NK-92 (cell line): Measurements from ENCODE around the gene KAZALD1.

Experiments used
- DNase-seq: peaks from one replicate; lab custom pipeline; 2025; ENCODE audit not compliant: unreplicated experiment; lab: John Stamatoyannopoulos, UW

KAZALD1 gene

DNA sequence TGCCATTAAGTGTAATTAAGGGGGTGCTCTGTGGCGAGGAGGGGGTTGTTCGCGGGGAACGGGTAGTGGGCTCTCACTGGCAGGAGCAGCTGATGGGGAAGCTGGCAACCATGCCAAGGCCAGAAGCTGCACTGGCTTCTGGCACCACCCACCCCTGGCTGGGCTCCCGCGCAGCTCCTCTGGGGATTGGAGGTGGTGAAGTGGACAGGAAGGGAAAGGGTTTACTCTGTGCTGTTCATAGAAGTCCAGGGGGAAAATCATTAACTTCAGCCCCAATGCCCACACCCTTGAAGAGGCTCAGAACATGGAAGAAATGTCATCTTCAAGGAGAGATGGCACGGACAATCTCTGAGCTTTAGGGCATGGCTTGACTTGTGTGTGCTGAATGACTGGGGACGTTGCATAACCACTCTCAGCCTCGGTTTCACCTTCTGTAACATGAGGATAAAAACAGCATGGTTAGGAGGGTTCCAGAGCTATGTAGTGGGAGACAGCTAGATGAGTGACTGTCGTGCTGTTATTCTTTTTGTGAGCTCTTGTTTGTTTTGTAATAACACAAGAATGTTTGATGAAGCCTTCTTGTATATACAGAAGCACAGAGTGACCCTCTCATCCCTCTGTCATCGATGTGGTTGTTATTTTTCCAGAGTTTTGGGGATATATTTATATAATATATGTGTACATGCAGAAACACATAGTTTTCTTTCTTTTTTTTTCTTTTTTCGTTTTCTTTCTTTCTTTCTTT lies 29.9 kb downstream of the KAZALD1 start:
- no peak for DNase-seq

DNA sequence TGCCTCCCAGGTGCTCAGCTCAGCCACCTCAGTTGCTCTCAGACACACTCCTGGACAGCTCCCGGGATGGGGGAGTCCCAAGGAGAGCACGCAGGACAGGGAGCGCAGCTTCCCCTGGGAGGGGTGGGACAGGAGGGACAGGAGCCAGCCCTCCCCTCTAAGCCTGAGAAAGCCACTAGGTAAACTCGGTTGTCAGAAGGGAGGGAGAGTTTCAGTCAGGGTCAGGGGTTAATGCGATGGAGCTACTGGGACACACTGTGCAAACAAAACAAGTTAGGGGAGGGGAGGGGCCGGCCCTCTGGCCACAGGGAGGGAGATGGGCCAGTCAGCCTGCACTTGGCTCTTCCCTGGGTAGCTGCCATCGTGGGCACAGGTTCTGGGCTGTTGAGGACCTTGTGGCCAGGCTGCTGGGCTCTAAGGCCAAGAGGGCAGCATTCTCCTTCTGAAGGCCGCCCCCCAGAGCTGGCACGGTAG lies 31.1 kb downstream of the KAZALD1 start:
- DNase-seq = no peak

DNA sequence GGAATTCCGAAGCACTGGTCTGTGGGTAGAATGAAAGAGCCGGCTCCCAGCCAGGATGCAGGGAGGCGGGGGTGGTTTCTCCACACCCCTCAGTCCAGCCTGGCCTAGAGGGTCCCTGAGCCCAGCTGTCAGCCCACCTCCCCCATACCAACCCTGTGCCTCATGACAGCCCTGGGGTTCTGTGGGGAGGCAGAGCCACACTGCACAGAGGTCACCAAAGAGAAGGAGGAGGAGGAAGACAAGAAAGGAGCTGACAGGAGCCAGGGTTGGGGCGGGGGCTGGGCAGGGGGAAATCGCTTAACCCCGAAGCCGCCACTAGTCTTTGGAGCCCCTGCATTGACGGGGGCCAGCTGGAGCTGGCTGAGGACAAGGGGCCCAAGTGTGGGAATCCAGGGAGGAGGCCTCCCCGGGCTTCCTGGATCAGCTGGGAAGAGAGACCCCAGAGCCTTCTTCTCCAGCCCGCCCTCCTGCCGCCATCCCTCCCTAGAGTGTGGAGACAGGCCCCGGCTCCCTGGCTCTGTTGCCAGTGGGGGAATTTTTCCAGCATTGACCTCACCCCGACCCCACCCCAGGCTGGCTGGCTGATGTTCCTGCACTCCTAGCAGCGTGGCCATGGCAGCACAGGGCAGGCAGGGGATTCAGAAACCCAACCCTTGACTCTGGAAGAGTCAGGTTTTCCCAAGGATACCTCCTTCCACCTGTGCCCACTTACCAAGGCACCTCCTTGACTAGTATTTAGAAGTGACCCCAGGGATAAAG lies 32.5 kb downstream of the KAZALD1 start:
- DNase-seq = no peak

DNA sequence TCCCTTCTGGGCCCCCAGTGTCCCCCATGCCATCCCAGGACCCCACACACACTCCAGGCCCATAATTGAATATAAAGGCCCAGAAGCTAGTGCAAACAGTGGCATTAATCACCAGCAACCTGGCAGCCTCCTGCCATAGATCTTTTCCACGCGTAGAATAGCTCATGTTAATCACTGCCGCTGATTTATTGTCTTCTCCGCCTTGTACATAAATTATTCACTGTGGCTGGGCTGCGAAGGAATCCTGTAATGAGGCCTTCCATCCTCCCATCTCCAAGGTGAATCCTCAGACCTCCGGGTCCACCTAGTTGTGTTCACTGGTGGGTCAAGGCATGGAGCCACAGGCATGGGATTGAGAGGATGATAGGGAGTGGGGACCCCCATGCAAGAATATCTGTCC lies 33.2 kb downstream of the KAZALD1 start:
- no peak for DNase-seq

DNA sequence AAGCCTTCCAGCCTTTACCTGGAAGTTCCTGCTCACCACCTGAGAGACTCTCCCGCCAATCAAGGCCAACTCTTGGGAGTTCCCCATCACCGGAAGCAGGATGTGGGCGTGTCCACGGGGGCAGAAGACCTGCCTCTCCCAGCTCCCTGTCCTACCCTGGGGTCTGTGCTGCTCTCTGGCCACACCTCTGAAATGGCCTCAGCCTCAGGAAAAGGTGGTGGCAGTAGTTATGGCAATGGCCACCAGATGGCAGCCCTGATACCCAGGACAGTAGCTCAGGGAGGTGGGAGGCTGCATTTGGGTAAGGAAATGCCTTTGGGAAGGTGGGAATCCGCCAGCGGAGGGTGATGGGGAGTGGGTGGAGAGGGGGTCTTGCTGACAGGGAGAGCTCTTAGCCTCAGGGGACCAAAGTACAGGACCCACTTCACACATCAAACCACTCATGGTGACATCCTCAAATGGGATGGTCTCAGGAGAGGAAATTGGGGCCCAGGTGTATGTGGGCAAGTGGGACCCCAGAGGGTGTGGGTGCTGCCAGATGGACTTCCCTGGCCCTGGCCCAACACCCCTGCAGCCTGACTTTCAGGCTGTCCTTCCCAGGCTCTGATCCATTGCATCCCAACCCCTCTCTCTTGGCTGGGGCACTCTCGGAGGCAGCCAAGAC lies 33.9 kb downstream of the KAZALD1 start:
- no peak for DNase-seq

DNA sequence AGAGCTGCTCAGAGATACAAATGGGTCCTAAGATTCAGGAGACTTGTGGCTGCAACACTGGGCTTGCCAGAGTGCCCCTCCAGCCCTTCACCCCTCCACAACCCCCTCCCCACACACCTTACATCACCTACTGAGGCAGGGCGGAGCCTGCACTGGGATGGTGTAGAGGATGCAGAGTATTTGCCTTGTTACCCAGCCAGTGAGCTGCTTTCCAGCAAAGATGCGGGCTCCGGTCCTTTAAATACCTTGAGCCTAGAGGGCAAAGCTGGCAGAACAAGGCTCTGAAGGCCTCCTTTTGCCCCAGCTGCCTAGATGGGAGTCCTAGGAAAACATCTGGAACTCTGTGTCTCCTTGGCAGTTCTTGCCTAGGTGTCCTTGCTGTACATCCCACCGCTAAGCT lies 34.6 kb downstream of the KAZALD1 start:
- DNase-seq = no peak

DNA sequence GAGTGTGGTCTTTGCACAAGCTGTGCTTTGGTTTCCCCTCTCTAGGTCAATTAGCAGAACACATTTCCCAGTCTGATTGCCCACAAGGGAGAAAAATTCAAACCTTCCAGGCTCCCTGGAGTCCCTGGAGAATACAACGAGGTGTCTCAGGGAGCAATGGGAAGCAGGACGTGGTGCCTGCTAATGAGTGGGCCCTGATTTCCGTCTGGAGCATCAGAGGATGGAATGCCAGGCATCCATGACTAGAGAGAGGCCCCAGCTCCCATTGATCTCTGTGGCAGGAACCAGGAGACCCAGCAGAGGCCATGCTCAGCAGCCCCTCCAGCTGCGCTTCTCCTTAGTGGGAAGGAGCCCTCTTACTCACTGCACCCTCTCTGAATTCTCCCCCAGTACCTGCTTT lies 36.1 kb downstream of the KAZALD1 start:
- DNase-seq = no peak

DNA sequence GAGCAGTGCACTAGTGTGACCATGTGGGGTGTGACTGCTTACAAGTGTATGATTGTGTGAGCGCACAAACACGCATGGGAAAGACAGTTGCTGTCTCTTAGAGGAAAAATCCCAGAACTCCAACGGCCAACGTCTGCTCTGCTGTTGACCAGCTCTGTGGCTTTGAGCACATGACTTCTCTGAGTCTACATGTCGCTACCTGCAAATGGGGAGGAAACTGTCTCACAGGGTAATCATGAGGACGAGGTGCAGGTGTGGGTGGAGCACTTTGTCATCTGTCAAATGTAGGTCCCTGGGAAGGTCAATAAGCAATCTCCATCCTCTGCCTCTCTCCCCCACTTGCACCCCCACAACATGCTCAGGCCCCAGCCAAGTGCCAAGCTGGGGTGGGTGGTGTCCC lies 38.1 kb downstream of the KAZALD1 start:
- no peak for DNase-seq

DNA sequence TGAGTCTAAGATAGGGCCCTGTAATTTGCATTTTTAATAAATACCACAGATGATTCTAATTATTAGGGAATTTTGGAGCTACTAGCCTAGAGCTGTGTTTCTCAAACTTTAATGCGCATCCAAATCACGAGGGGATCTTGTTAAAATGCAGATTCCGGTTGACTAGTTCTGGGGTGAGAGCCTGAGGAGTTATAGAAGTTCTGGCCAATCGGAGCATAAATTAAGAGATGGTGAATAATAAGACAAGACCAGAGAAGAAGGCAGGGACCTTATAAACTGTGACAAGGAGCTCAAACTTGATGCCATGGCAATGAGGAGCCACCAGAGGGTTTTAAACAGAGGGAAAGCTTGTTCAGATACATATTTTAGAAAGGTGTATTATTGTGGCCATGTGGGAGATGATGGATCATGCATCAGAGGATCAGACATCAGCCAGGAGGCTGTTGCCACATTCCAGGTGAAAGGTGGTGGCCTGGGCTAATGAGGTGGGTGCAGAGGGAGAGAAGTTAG lies 39.6 kb downstream of the KAZALD1 start:
- no peak for DNase-seq

DNA sequence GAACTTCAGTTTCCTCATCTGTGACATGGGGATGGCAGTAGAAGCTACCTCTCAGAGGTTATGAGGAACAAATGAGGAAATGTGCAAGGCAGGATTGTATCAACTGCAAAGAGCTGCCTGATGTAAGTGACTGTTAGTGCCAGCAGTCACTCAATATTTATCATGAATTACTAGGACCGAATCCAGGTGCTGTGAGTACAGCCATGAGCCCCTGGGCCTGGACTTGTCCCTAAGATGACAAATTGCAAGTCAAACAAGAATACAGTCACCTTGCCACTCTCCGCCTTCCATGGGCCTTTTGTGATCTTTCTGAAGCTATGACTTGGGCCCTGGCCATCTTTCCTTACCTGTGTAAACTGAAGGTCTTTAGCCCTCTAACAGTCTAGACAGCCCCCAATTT lies 41.6 kb downstream of the KAZALD1 start:
- no peak for DNase-seq

DNA sequence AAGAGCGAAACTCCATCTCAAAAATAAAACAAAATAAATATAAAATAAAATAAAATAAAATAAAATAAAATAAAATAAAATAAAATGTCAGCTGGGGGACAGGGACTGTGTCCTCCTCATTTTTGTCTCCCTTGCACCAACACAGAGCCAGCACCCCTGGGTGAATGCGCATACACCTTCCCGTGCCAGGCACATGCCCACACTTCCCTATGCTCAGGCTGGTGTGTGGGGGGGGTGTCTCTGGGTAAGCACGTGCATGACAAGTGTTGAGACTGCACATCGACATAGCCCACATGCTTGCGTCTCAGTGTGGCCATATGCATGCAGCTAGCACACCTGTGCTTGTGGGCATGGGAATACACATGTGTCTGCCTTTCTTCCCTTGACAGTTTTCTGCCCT lies 44.6 kb downstream of the KAZALD1 start:
- no peak for DNase-seq

DNA sequence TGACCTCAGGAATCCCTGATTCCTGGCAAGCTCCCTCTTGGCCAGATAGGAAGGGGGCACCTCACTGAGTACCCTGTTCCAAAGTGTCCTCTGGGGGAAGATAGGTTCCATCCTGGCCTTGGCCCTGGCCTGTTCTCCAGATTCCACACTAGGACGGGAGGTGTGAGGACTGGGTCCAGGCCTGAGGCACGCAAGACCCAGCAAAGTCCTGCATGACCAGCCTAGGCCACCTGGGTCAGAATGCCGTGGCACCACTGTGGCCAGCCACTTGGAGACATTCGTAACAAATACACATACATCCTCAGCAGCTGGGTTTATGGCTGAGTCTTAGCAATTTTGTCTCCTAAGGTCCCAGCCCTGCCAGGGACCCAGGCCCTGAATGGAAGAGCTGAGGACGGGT lies 46.0 kb downstream of the KAZALD1 start:
- no peak for DNase-seq

DNA sequence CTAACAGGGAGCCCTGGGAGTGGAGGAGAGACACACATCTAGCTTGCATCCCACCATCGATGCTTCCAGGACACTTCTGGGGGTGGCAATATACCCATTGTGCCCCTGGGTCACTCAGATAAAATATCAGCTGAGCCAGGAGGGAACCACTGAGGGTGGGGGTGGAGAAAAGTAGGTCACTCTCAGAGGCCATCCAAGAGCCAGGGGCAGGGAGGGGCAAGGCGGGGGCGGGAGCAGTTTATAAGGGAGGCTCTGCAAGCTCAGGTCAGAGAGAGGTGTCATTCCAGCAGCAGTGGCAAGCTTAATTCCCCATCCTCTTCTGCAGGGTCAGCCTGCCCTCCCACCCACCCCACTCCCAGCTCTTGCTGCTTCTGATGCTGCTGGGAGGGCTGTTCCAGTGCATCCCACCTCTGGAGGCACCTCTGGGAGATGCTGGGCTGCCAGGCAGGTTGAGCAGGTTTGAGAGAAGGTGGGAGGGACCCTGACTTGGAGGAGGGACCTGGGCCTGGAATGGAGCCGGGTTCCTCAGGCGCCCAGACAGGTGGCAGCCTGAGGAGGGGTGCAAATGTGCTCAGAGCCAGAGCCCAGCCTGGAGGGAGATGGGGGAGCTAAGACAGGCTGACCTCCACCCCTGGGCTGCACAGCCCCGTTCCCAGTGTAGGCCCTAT lies 49.2 kb downstream of the KAZALD1 start:
- no peak for DNase-seq

DNA sequence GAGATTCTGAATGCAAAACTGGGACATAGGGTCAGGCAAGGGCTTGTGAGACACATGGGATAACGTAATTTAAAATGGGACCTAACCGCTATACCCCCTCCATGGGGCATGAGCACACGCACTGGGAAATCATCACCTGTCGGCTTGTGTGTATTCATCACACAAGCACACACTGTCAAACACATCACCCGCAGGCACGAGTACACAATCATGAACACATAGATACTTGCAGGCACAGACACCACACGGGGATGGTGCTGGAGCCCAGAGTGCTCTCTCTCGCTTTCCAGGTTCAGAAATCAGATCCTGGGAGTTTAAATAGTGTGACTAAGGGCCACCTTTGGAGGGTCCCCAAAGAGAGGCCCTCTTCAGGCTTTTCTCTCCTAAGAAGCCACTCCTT lies 49.8 kb downstream of the KAZALD1 start:
- DNase-seq = no peak

DNA sequence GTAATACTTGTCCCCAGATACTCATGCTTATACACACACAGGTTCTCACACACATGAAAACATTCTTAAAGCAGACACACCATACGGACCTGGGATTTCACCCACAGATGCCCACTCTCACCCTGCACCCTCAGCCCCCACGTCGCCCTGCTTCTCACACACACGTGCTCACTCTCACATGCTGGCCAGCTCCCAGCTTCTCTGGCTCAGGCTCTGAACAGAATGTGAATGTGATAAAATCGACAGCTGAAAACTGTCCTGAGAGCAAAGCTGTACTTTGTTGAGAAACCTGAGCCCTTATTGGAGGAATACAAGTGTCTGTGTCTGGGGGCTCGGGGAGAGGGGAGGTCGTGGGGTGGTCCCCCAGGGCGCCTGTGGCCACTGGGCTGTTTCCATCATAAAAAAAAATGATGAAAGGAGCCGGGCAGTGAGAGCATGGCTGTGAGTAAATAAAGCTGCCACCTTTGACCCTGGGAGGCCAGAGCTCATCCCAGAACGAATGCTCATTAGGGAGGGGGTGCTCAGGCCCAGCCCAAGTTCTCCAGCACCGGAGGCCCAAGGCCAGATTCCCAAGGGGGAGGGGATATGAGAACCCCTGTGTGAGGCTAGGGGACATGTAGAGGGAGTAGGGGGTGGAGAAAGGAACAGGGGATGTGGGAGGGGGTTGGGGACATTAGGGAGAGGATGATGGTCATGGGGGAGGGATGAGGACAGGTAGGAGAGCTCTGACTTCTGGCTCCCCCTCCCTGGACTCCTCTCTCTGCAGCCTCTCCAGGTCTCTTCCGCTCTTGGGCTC lies 51.2 kb downstream of the KAZALD1 start:
- DNase-seq = no peak

DNA sequence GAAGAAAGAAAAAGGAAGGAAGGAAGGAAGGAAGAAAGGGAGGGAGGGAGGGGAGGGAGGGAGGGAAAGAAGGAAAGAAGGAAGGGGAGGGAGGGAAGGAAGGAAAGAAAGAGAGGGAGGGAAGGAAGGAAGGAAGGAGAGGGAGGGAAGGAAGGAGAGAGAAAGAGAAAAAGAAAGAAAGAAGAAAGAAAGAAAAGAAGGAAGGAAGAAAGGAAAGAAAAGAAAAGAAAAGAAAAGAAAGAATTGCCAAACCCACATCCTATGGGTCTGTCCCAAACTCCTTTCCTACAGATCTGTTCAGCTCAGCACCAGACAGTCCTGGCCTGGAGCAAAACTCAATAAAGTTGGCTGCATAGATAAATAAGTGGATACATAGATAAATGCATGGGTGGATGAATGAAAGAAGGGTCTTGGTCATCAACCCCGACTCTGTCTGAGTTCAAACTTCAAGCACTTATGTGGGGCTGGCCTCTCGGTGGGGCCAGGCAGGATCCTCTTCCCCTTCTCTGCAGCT lies 52.2 kb downstream of the KAZALD1 start:
- no peak for DNase-seq

DNA sequence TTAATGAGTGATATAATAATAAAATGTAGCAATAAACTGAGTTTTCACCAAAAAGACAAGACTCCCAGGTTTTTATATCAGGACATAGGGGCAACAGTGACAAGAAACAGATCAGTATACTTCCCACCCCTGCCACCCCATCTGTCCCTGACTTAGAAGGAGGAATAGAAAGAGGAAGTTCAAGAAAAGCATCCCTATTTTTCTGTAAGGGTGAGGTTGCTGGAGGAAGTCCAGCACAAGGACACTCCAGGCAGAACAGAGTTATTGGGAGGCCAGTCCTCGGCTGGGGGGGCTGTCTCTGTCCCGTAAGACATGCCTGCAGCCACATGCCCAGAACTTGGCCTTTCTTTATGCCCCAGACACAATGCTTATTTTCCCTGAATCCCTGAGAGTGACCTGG lies 52.9 kb downstream of the KAZALD1 start:
- DNase-seq = no peak
